ENCODE results near the gene PCTP.

PCTP gene

GRCh38 chr17:55760643-55761355, 9.9 kb downstream of the PCTP start:
- H3K4me1 ChIP-seq (ENCODE audit: control insufficient read depth, insufficient read depth, low read length), result 0 out of 2 replicates have a peak, but pooled peaks cover 8% of the 10 kb centered on the region
- no peak overlapping the region for H3K4me3 ChIP-seq (ENCODE audit: low read depth, low read length)
- H3K27ac ChIP-seq (ENCODE audit: low read depth, low read length), result no peak overlapping the region
- no peaks in the 10 kb centered on the region for H3K27me3 ChIP-seq (ENCODE audit: control insufficient read depth, insufficient read depth, low read length)
- H3K9ac ChIP-seq (ENCODE audit: low read depth, low read length), result no peak overlapping the region
- H3K36me3 ChIP-seq (ENCODE audit: control insufficient read depth, insufficient read depth, low read length), result no peaks in the 10 kb centered on the region
- H3K9me3 ChIP-seq (ENCODE audit: control insufficient read depth, insufficient read depth, low read length), result no peaks in the 10 kb centered on the region

DNA sequence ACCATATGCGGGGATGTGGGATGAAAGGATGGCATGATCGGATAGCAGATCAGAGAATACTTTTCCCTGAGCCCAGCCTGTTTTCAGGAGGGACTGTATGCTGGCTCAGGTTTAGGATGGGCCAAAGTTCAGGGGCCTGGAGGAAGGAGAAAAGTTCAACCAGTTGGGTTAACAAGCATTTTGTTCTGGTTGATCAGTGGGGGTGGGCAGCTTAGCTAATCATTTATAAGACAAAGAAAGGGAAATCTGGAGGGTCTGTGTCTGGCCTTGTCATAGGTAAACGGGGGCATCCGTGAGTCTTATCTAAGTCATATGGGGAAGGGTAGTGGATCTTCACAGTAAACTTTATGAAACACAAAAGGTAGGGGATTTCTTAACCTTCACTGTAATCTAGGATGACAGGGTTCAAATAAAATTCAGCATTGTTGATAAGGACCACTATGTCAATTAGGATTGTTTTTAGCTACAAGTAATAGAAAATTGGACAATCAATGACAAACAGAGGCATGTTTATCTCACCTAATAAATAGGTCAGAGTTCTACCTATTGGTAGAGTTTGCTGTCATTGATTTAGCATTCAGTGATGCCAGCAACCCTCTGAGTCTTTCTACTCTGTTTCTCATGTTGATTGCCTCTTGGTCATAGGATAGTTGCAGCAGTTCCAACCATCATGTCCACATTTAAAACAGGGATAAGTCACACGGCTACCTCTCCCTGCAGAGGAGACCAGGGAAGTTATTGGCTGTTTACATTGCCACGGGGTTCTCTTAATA, 11.4 kb downstream of the PCTP start:
- H3K4me1 ChIP-seq (ENCODE audit: control insufficient read depth, insufficient read depth, low read length), result 0 out of 2 replicates have a peak, but pooled peaks cover 8% of the 10 kb centered on the region
- H3K27ac ChIP-seq (ENCODE audit: low read depth, low read length), result no peak overlapping the region
- H3K9me3 ChIP-seq (ENCODE audit: control insufficient read depth, insufficient read depth, low read length), result no peaks in the 10 kb centered on the region
- H3K27me3 ChIP-seq (ENCODE audit: control insufficient read depth, insufficient read depth, low read length), result no peaks in the 10 kb centered on the region
- no peaks in the 10 kb centered on the region for H3K36me3 ChIP-seq (ENCODE audit: control insufficient read depth, insufficient read depth, low read length)
- no peak overlapping the region for H3K9ac ChIP-seq (ENCODE audit: low read depth, low read length)
- no peak overlapping the region for H3K4me3 ChIP-seq (ENCODE audit: low read depth, low read length)

GRCh38 chr17:55763856-55764255, 13.0 kb downstream of the PCTP start:
- no peaks in the 10 kb centered on the region for H3K36me3 ChIP-seq (ENCODE audit: control insufficient read depth, insufficient read depth, low read length)
- 0 out of 2 replicates have a peak, but pooled peaks cover 8% of the 10 kb centered on the region for H3K4me1 ChIP-seq (ENCODE audit: control insufficient read depth, insufficient read depth, low read length)
- H3K4me3 ChIP-seq (ENCODE audit: low read depth, low read length), result no peak overlapping the region
- H3K9me3 ChIP-seq (ENCODE audit: control insufficient read depth, insufficient read depth, low read length), result no peaks in the 10 kb centered on the region
- no peak overlapping the region for H3K27ac ChIP-seq (ENCODE audit: low read depth, low read length)
- H3K9ac ChIP-seq (ENCODE audit: low read depth, low read length), result no peak overlapping the region
- H3K27me3 ChIP-seq (ENCODE audit: control insufficient read depth, insufficient read depth, low read length), result no peaks in the 10 kb centered on the region

DNA sequence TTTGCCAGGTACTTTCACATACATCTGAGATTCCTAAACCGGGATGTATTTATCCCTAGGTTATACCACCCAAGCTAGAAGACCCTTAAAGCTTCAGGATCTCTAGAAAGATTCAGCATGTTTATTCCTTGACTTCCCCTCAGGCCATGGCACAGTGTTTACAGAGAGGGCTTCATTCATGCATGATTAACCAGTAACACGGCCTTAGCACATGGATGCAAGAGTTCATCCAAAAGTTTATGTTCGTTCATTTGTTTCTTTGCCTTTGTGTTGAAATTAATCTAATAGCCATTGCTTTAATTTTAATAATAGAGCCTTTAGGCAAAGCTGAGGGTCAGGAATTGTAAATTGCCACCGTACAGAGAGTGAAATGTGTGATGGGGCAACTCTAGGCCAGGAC, 13.8 kb downstream of the PCTP start:
- Histone ChIP-seq H3K27me3 (ENCODE audit: control insufficient read depth, insufficient read depth, low read length) (no peaks in the 10 kb centered on the region), H3K9me3 (ENCODE audit: control insufficient read depth, insufficient read depth, low read length) (no peaks in the 10 kb centered on the region), H3K27ac (ENCODE audit: low read depth, low read length) (no peak overlapping the region), H3K9ac (ENCODE audit: low read depth, low read length) (no peak overlapping the region), H3K4me1 (ENCODE audit: control insufficient read depth, insufficient read depth, low read length) (0 out of 2 replicates have a peak, but pooled peaks cover 8% of the 10 kb centered on the region), H3K4me3 (ENCODE audit: low read depth, low read length) (no peak overlapping the region), H3K36me3 (ENCODE audit: control insufficient read depth, insufficient read depth, low read length) (no peaks in the 10 kb centered on the region)

DNA sequence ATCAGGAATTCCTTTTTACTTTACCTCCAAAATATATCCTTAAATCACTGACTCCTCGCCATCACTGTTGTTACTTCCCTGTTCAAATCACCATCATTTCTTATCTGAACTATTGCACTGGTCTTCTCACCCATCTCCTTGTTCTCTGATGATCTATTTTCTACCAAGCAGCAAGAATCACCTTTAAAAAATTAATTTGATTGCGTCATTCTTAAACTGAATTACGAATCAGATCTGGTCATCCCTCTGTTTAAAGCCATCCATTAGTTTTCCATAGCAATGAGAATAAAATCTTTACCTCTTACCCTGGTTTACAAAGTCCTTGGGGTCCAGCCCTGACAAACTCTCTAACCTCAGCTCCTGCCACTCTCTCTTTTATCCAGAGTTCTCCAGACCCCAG, 14.6 kb downstream of the PCTP start:
- no peak overlapping the region for H3K4me3 ChIP-seq (ENCODE audit: low read depth, low read length)
- H3K9me3 ChIP-seq (ENCODE audit: control insufficient read depth, insufficient read depth, low read length), result no peaks in the 10 kb centered on the region
- H3K27me3 ChIP-seq (ENCODE audit: control insufficient read depth, insufficient read depth, low read length), result no peaks in the 10 kb centered on the region
- H3K36me3 ChIP-seq (ENCODE audit: control insufficient read depth, insufficient read depth, low read length), result no peaks in the 10 kb centered on the region
- H3K27ac ChIP-seq (ENCODE audit: low read depth, low read length), result no peak overlapping the region
- 0 out of 2 replicates have a peak, but pooled peaks cover 6% of the 10 kb centered on the region for H3K4me1 ChIP-seq (ENCODE audit: control insufficient read depth, insufficient read depth, low read length)
- H3K9ac ChIP-seq (ENCODE audit: low read depth, low read length), result no peak overlapping the region

DNA sequence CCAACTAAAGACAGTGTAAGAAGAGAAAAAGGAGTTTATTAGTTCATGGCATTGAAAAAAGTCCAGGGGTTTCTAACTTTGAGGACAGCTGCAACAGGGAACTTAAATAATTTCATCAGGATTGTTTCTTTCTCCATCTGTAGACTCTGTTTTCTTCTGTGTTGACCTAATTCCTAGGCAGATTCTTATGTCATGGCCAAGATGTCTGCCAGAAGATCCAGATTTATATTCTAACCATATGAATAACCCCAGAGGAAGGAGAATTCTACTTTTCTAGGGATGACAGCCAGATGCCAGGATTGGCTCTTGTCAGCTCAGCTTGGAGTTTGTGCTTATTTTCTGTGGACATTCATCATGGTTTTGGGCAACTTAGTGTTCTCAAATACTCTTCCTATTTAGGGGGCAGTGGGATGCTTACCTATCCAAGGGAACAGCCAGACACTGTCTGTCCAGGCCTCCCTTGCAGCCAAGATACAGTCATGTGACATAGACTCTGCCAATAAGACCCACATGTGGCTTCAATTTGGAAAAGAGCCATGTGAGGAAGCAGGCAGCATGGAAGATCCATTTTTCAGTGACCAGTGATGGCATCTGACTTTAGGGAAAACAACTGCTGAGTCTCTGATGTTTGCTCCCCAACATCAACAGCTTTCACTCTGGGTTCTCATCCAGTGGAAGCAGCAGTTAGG, 18.2 kb downstream of the PCTP start:
- Histone ChIP-seq H3K4me3 (ENCODE audit: low read depth, low read length) (no peak overlapping the region), H3K4me1 (ENCODE audit: control insufficient read depth, insufficient read depth, low read length) (no peaks in the 10 kb centered on the region), H3K27ac (ENCODE audit: low read depth, low read length) (no peak overlapping the region), H3K27me3 (ENCODE audit: control insufficient read depth, insufficient read depth, low read length) (no peaks in the 10 kb centered on the region), H3K9me3 (ENCODE audit: control insufficient read depth, insufficient read depth, low read length) (no peaks in the 10 kb centered on the region), H3K9ac (ENCODE audit: low read depth, low read length) (no peak overlapping the region), H3K36me3 (ENCODE audit: control insufficient read depth, insufficient read depth, low read length) (0 out of 2 replicates have a peak, but pooled peaks cover 8% of the 10 kb centered on the region)

DNA sequence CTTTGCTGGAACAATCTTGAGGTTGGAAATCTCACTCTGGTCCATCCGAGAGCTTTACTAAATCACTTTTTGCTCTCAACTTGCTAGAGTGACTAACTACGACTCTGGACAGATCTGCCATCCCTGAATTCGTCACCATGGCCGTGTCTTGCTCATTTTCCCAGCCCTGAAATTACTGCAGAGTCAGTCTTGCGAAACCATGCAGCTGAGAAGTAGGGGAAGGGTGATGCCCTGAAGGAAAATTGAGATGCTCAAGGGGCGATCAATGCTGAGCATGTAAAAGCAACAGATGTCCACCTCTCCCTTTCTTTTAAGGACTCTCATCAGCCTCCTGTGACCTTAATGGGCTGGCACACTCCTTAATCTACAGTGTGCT, 18.8 kb downstream of the PCTP start:
- Histone ChIP-seq H3K9me3 (ENCODE audit: control insufficient read depth, insufficient read depth, low read length) (no peaks in the 10 kb centered on the region), H3K9ac (ENCODE audit: low read depth, low read length) (no peak overlapping the region), H3K4me3 (ENCODE audit: low read depth, low read length) (no peak overlapping the region), H3K27me3 (ENCODE audit: control insufficient read depth, insufficient read depth, low read length) (no peaks in the 10 kb centered on the region), H3K27ac (ENCODE audit: low read depth, low read length) (no peak overlapping the region), H3K4me1 (ENCODE audit: control insufficient read depth, insufficient read depth, low read length) (no peaks in the 10 kb centered on the region), H3K36me3 (ENCODE audit: control insufficient read depth, insufficient read depth, low read length) (0 out of 2 replicates have a peak, but pooled peaks cover 9% of the 10 kb centered on the region)

DNA sequence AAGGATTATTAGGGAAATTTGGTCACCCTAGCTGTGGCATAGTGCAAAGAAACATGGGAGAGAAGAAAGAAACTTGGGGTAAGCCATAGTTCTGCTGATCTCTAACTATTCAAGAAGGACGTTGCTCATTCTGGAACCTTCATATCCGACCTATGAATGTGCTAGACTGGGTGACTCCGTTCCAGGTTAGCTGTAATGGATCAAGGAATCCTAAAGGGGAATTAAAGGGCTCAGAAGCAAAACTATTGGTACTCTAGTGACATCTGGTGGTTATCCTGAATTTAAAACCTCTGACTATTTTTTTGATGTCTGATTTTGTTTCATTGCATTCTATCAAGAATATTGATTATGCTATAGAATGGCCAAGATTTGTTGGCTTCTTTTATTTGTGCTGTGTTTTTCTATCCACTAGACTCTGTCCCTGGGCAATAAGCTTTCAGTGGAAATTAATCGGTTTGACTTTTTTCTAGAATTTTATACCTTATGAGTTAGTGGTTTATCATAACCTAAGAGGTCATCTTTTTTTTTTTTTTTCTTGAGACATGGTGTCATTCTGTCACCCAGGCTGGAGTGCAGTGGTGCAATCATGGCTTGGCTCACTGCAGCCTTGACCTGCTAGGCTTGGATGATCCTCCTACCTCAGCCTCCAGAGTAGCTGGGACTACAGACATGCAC, 19.5 kb downstream of the PCTP start:
- Histone ChIP-seq H3K27ac (ENCODE audit: low read depth, low read length) (no peak overlapping the region), H3K9me3 (ENCODE audit: control insufficient read depth, insufficient read depth, low read length) (no peaks in the 10 kb centered on the region), H3K36me3 (ENCODE audit: control insufficient read depth, insufficient read depth, low read length) (0 out of 2 replicates have a peak, but pooled peaks cover 9% of the 10 kb centered on the region), H3K4me1 (ENCODE audit: control insufficient read depth, insufficient read depth, low read length) (no peaks in the 10 kb centered on the region), H3K4me3 (ENCODE audit: low read depth, low read length) (no peak overlapping the region), H3K9ac (ENCODE audit: low read depth, low read length) (no peak overlapping the region), H3K27me3 (ENCODE audit: control insufficient read depth, insufficient read depth, low read length) (no peaks in the 10 kb centered on the region)

DNA sequence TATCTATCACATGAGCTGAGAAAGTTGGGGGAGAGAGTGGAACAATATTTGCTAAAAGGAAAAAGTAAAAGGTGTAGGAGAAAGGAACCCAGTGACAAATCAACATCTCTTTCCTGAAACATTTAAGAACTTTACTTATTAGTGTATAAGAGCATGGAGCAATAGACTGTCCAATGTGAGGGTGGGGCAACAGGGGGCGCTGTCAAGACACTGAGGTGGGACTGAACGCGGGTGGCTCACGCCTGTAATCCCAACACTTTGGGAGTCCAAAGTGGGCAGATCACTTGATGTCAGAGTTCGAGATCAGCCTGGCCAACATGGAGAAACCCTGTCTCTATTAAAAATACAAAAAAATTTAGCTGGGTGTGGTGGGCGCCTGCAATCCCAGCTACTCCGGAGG, 21.2 kb downstream of the PCTP start:
- Histone ChIP-seq H3K27ac (ENCODE audit: low read depth, low read length) (no peak overlapping the region), H3K36me3 (ENCODE audit: control insufficient read depth, insufficient read depth, low read length) (peaks cover 15% of the 10 kb centered on the region), H3K4me3 (ENCODE audit: low read depth, low read length) (no peak overlapping the region), H3K9me3 (ENCODE audit: control insufficient read depth, insufficient read depth, low read length) (no peaks in the 10 kb centered on the region), H3K4me1 (ENCODE audit: control insufficient read depth, insufficient read depth, low read length) (no peaks in the 10 kb centered on the region), H3K9ac (ENCODE audit: low read depth, low read length) (no peak overlapping the region), H3K27me3 (ENCODE audit: control insufficient read depth, insufficient read depth, low read length) (no peaks in the 10 kb centered on the region)

GRCh38 chr17:55773671-55774070, 22.8 kb downstream of the PCTP start:
- Histone ChIP-seq H3K27me3 (ENCODE audit: control insufficient read depth, insufficient read depth, low read length) (no peaks in the 10 kb centered on the region), H3K4me1 (ENCODE audit: control insufficient read depth, insufficient read depth, low read length) (no peaks in the 10 kb centered on the region), H3K4me3 (ENCODE audit: low read depth, low read length) (no peak overlapping the region), H3K9ac (ENCODE audit: low read depth, low read length) (no peak overlapping the region), H3K27ac (ENCODE audit: low read depth, low read length) (no peak overlapping the region), H3K36me3 (ENCODE audit: control insufficient read depth, insufficient read depth, low read length) (peaks cover 15% of the 10 kb centered on the region), H3K9me3 (ENCODE audit: control insufficient read depth, insufficient read depth, low read length) (no peaks in the 10 kb centered on the region)

Measured in HUES48 (cell line).